Measurements from ENCODE around the gene GULP1. TPM values are rescaled to one million over a fixed set of nuclear protein-coding genes. Genes with fewer than 3 reads are reported as not detected.

GULP1 gene
- total and polyA plus RNA-seq, 2 of the 4 experiments (the other 2 are of a cell fraction), result 24.4 to 40.1 TPM

DNA sequence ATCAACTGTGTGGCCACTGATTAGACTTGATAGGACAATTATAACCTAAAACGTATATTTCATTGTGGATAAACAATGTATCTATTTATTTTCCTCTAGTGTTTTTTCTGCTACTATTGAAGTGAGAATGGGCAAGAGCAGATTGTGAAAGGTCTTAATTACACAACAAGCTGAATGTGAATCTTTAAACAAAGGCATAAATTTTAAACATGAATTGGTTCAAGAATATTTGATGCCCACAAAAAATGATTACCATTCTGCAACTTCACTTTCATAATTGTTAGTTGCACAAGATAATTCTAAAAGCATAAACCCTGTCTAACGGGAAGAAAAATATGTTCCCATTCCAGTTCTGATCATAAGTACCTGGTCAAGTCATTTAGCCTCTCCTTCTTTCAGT lies 285.6 kb downstream of the GULP1 start:
- Histone ChIP-seq H2BK5ac (ENCODE audit: low read depth, low read length, poor library complexity, severe bottlenecking) (no peak overlapping the region), H3K56ac (ENCODE audit: extremely low read depth, insufficient read depth, low read length) (no peak overlapping the region), H4K20me1 (ENCODE audit: insufficient read depth, low read length) (no peaks in the 10 kb centered on the region), H3K4me2 (ENCODE audit: low read depth, low read length) (no peak overlapping the region), H3K4me1 (ENCODE audit: control insufficient read depth, insufficient read depth, low read length) (no peaks in the 10 kb centered on the region), H2BK120ac (ENCODE audit: low read depth, low read length) (no peak overlapping the region), H3K4me3 (ENCODE audit: insufficient read depth, low read depth, low read length) (no peak overlapping the region), H3K18ac (ENCODE audit: low read depth, low read length) (no peak overlapping the region), H2AK9ac (replicated peaks; ENCODE audit: low read depth, low read length, poor library complexity) (no peak overlapping the region), H2BK20ac (ENCODE audit: low read depth, low read length) (no peak overlapping the region), H3K9me3 (ENCODE audit: control insufficient read depth, insufficient read depth, low read length) (no peaks in the 10 kb centered on the region), H2BK15ac (ENCODE audit: low read depth, low read length) (no peak overlapping the region), H3K14ac (replicated peaks; ENCODE audit: low read depth, low read length) (no peak overlapping the region), H3K4ac (ENCODE audit: low read depth, low read length) (no peak overlapping the region), H3K79me1 (ENCODE audit: low read depth in 1 of 2, low read length in 2 of 2) (no peaks in the 10 kb centered on the region), H3K36me3 (ENCODE audit: control insufficient read depth, insufficient read depth, low read length) (no peaks in the 10 kb centered on the region), H3K23ac (ENCODE audit: low read depth, low read length) (no peak overlapping the region), H3K9me1 (ENCODE audit: insufficient read depth, low read length) (no peaks in the 10 kb centered on the region), H4K91ac (ENCODE audit: insufficient read depth, low read depth, low read length) (no peak overlapping the region), H2AK5ac (ENCODE audit: low read depth, low read length) (no peak overlapping the region), H3K27me3 (ENCODE audit: control insufficient read depth, insufficient read depth, low read length) (no peaks in the 10 kb centered on the region), H3K9ac (ENCODE audit: low read depth, low read length) (no peak overlapping the region), H2AFZ (replicated peaks; ENCODE audit: low read length, poor library complexity) (no peak overlapping the region), H4K8ac (ENCODE audit: low read depth in 2 of 2, low read length in 2 of 2) (no peak overlapping the region), H3K27ac (ENCODE audit: insufficient read depth, low read length) (no peak overlapping the region), H4K5ac (ENCODE audit: low read depth, low read length) (no peak overlapping the region)
- no peak for ATAC-seq (ENCODE audit: low read depth)
- no TSS peak for BruUV-seq (replicated peaks)
- no CpG with 5 or more reads among the region's 2 CpGs for WGBS, 2 experiments (ENCODE audit: extremely low coverage in 2 of 2, insufficient read length in 1 of 2)
- dilution Hi-C loops (cut with HindIII; ENCODE audit: low sequenced_read_pairs, unreplicated experiment), result no loop called here
- TF ChIP-seq RAD21 (IDR thresholded peaks at IDR 0.05; ENCODE audit: low read length) (no peak), NFE2L2 (IDR thresholded peaks at IDR 0.05; ENCODE audit: low read depth, low read length) (no peak), RCOR1 (IDR thresholded peaks at IDR 0.05; ENCODE audit: insufficient replicate concordance, low read length) (no peak), MAFK (IDR thresholded peaks at IDR 0.05; ENCODE audit: low read depth, low read length) (no peak), FOS (IDR thresholded peaks at IDR 0.05; ENCODE audit: low read depth, low read length) (no peak), SMC3 (IDR thresholded peaks at IDR 0.05; ENCODE audit: low read depth, low read length) (no peak), CHD1 (IDR thresholded peaks at IDR 0.05; ENCODE audit: low read depth, low read length) (no peak), MAZ (IDR thresholded peaks at IDR 0.05; ENCODE audit: borderline replicate concordance, low read depth, low read length) (no peak), POLR2A (IDR thresholded peaks at IDR 0.05; ENCODE audit: low read depth, low read length) (no peak), CEBPB (IDR thresholded peaks at IDR 0.05; ENCODE audit: low read depth, low read length) (no peak), BHLHE40 (IDR thresholded peaks at IDR 0.05; ENCODE audit: low read depth, low read length) (no peak)
- TF ChIP-seq, protein P1, sequence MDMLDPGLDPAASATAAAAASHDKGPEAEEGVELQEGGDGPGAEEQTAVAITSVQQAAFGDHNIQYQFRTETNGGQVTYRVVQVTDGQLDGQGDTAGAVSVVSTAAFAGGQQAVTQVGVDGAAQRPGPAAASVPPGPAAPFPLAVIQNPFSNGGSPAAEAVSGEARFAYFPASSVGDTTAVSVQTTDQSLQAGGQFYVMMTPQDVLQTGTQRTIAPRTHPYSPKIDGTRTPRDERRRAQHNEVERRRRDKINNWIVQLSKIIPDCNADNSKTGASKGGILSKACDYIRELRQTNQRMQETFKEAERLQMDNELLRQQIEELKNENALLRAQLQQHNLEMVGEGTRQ (IDR thresholded peaks at IDR 0.05; ENCODE audit: low read depth, low read length), result no peak
- TF ChIP-seq, protein P2, sequence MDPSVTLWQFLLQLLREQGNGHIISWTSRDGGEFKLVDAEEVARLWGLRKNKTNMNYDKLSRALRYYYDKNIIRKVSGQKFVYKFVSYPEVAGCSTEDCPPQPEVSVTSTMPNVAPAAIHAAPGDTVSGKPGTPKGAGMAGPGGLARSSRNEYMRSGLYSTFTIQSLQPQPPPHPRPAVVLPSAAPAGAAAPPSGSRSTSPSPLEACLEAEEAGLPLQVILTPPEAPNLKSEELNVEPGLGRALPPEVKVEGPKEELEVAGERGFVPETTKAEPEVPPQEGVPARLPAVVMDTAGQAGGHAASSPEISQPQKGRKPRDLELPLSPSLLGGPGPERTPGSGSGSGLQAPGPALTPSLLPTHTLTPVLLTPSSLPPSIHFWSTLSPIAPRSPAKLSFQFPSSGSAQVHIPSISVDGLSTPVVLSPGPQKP (IDR thresholded peaks at IDR 0.05; ENCODE audit: borderline replicate concordance, low read depth, low read length), result no peak
- TF ChIP-seq, protein P3, sequence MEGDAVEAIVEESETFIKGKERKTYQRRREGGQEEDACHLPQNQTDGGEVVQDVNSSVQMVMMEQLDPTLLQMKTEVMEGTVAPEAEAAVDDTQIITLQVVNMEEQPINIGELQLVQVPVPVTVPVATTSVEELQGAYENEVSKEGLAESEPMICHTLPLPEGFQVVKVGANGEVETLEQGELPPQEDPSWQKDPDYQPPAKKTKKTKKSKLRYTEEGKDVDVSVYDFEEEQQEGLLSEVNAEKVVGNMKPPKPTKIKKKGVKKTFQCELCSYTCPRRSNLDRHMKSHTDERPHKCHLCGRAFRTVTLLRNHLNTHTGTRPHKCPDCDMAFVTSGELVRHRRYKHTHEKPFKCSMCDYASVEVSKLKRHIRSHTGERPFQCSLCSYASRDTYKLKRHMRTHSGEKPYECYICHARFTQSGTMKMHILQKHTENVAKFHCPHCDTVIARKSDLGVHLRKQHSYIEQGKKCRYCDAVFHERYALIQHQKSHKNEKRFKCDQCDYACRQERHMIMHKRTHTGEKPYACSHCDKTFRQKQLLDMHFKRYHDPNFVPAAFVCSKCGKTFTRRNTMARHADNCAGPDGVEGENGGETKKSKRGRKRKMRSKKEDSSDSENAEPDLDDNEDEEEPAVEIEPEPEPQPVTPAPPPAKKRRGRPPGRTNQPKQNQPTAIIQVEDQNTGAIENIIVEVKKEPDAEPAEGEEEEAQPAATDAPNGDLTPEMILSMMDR (conservative IDR thresholded peaks at IDR 0.05; ENCODE audit: low read depth, low read length), result no peak
- ChIA-PET CTCF (no interaction called here), POLR2A (ENCODE audit: unreplicated experiment) (no interaction called here)
- in situ Hi-C loops (cut with MboI; ENCODE audit: low sequenced_read_pairs), result no loop called here
- DNase-seq, result no peak
- intact Hi-C loops (cut with micrococcal nuclease), result loop anchor here (5.0 kb wide), 1 partner anchor 35 kb away; no protein-coding TSS in a partner anchor
